ENCODE results near the gene KIAA1549.

Gene KIAA1549

GRCh38 chr7:138861051-138861450, 120.1 kb downstream of the KIAA1549 start:
- H3K9me3 Mint-ChIP-seq, result peaks cover 13% of the 10 kb centered on the region
- no peak overlapping the region for H3K4me3 Mint-ChIP-seq
- peaks cover 3% of the 10 kb centered on the region for H3K27me3 Mint-ChIP-seq
- H3K27ac Mint-ChIP-seq, result no peak overlapping the region
- H3K36me3 Mint-ChIP-seq (ENCODE audit: low read depth), result no peaks in the 10 kb centered on the region
- peaks cover 4% of the 10 kb centered on the region for H3K4me1 Mint-ChIP-seq (ENCODE audit: low read depth)

- Mint-ChIP-seq H3K27me3 (peaks cover 3% of the 10 kb centered on the region), H3K4me3 (no peak overlapping the region), H3K27ac (no peak overlapping the region), H3K9me3 (peaks cover 13% of the 10 kb centered on the region), H3K4me1 (ENCODE audit: low read depth) (peaks cover 10% of the 10 kb centered on the region), H3K36me3 (ENCODE audit: low read depth) (no peaks in the 10 kb centered on the region)
Measured at GRCh38 chr7:138857728-138858127, 123.5 kb downstream of the KIAA1549 start.

- no peaks in the 10 kb centered on the region for H3K36me3 Mint-ChIP-seq (ENCODE audit: low read depth)
- H3K4me1 Mint-ChIP-seq (ENCODE audit: low read depth), result peaks cover 10% of the 10 kb centered on the region
- peaks cover 13% of the 10 kb centered on the region for H3K9me3 Mint-ChIP-seq
- peaks cover 3% of the 10 kb centered on the region for H3K27me3 Mint-ChIP-seq
- no peak overlapping the region for H3K27ac Mint-ChIP-seq
- no peak overlapping the region for H3K4me3 Mint-ChIP-seq
Measured at GRCh38 chr7:138854115-138854645, 127.0 kb downstream of the KIAA1549 start.

GRCh38 chr7:138853448-138853847, 127.7 kb downstream of the KIAA1549 start:
- no peak overlapping the region for H3K4me3 Mint-ChIP-seq
- H3K9me3 Mint-ChIP-seq, result peaks cover 12% of the 10 kb centered on the region
- H3K4me1 Mint-ChIP-seq (ENCODE audit: low read depth), result peaks cover 10% of the 10 kb centered on the region
- peaks cover 3% of the 10 kb centered on the region for H3K27me3 Mint-ChIP-seq
- no peaks in the 10 kb centered on the region for H3K36me3 Mint-ChIP-seq (ENCODE audit: low read depth)
- H3K27ac Mint-ChIP-seq, result no peak overlapping the region

- H3K9me3 Mint-ChIP-seq, result peaks cover 5% of the 10 kb centered on the region
- H3K27ac Mint-ChIP-seq, result no peak overlapping the region
- peaks cover 10% of the 10 kb centered on the region for H3K4me1 Mint-ChIP-seq (ENCODE audit: low read depth)
- peaks cover 3% of the 10 kb centered on the region for H3K27me3 Mint-ChIP-seq
- H3K4me3 Mint-ChIP-seq, result no peak overlapping the region
- no peaks in the 10 kb centered on the region for H3K36me3 Mint-ChIP-seq (ENCODE audit: low read depth)
Measured at GRCh38 chr7:138852469-138852868, 128.7 kb downstream of the KIAA1549 start.

- Mint-ChIP-seq H3K9me3 (no peaks in the 10 kb centered on the region), H3K27ac (no peak overlapping the region), H3K4me1 (ENCODE audit: low read depth) (peaks cover 10% of the 10 kb centered on the region), H3K36me3 (ENCODE audit: low read depth) (no peaks in the 10 kb centered on the region), H3K27me3 (no peaks in the 10 kb centered on the region), H3K4me3 (no peak overlapping the region)
Measured at GRCh38 chr7:138849701-138850100, 131.5 kb downstream of the KIAA1549 start.

GRCh38 chr7:138848056-138848980, 132.9 kb downstream of the KIAA1549 start:
- Mint-ChIP-seq H3K9me3 (no peaks in the 10 kb centered on the region), H3K36me3 (ENCODE audit: low read depth) (no peaks in the 10 kb centered on the region), H3K4me3 (no peak overlapping the region), H3K27me3 (no peaks in the 10 kb centered on the region), H3K4me1 (ENCODE audit: low read depth) (peaks cover 3% of the 10 kb centered on the region), H3K27ac (no peak overlapping the region)

GRCh38 chr7:138845711-138846110, 135.5 kb downstream of the KIAA1549 start:
- Mint-ChIP-seq H3K36me3 (ENCODE audit: low read depth) (no peaks in the 10 kb centered on the region), H3K4me3 (no peak overlapping the region), H3K27ac (no peak overlapping the region), H3K27me3 (no peaks in the 10 kb centered on the region), H3K9me3 (no peaks in the 10 kb centered on the region), H3K4me1 (ENCODE audit: low read depth) (no peaks in the 10 kb centered on the region)

- Mint-ChIP-seq H3K4me1 (ENCODE audit: low read depth) (no peaks in the 10 kb centered on the region), H3K9me3 (no peaks in the 10 kb centered on the region), H3K27ac (no peak overlapping the region), H3K36me3 (ENCODE audit: low read depth) (no peaks in the 10 kb centered on the region), H3K4me3 (no peak overlapping the region), H3K27me3 (no peaks in the 10 kb centered on the region)
Measured at GRCh38 chr7:138843632-138844580, 137.3 kb downstream of the KIAA1549 start.

GRCh38 chr7:138842111-138842510, 139.1 kb downstream of the KIAA1549 start:
- H3K9me3 Mint-ChIP-seq, result no peaks in the 10 kb centered on the region
- H3K27ac Mint-ChIP-seq, result no peak overlapping the region
- H3K4me1 Mint-ChIP-seq (ENCODE audit: low read depth), result no peaks in the 10 kb centered on the region
- H3K36me3 Mint-ChIP-seq (ENCODE audit: low read depth), result no peaks in the 10 kb centered on the region
- no peaks in the 10 kb centered on the region for H3K27me3 Mint-ChIP-seq
- no peak overlapping the region for H3K4me3 Mint-ChIP-seq

- no peaks in the 10 kb centered on the region for H3K27me3 Mint-ChIP-seq
- no peaks in the 10 kb centered on the region for H3K36me3 Mint-ChIP-seq (ENCODE audit: low read depth)
- H3K27ac Mint-ChIP-seq, result no peak overlapping the region
Measured at GRCh38 chr7:138838166-138838565, 143.0 kb downstream of the KIAA1549 start.

GRCh38 chr7:138837627-138838026, 143.6 kb downstream of the KIAA1549 start:
- Mint-ChIP-seq H3K4me1 (ENCODE audit: low read depth) (peaks cover 3% of the 10 kb centered on the region), H3K27ac (no peak overlapping the region), H3K27me3 (no peaks in the 10 kb centered on the region), H3K9me3 (no peaks in the 10 kb centered on the region), H3K36me3 (ENCODE audit: low read depth) (no peaks in the 10 kb centered on the region), H3K4me3 (no peak overlapping the region)

More at GRCh38 chr7:138838166-138838565, 143.0 kb downstream of the KIAA1549 start:
- no peaks in the 10 kb centered on the region for H3K9me3 Mint-ChIP-seq
- peaks cover 3% of the 10 kb centered on the region for H3K4me1 Mint-ChIP-seq (ENCODE audit: low read depth)
- no peak overlapping the region for H3K4me3 Mint-ChIP-seq

GRCh38 chr7:138835087-138835486, 146.1 kb downstream of the KIAA1549 start:
- H3K4me3 Mint-ChIP-seq, result no peak overlapping the region
- no peaks in the 10 kb centered on the region for H3K27me3 Mint-ChIP-seq
- H3K9me3 Mint-ChIP-seq, result no peaks in the 10 kb centered on the region
- no peaks in the 10 kb centered on the region for H3K36me3 Mint-ChIP-seq (ENCODE audit: low read depth)
- H3K4me1 Mint-ChIP-seq (ENCODE audit: low read depth), result peaks cover 3% of the 10 kb centered on the region
- H3K27ac Mint-ChIP-seq, result no peak overlapping the region

GRCh38 chr7:138834583-138834982, 146.6 kb downstream of the KIAA1549 start:
- no peak overlapping the region for H3K4me3 Mint-ChIP-seq
- no peaks in the 10 kb centered on the region for H3K36me3 Mint-ChIP-seq (ENCODE audit: low read depth)
- H3K9me3 Mint-ChIP-seq, result no peaks in the 10 kb centered on the region
- H3K27me3 Mint-ChIP-seq, result no peaks in the 10 kb centered on the region
- no peak overlapping the region for H3K27ac Mint-ChIP-seq
- H3K4me1 Mint-ChIP-seq (ENCODE audit: low read depth), result peaks cover 3% of the 10 kb centered on the region

- Mint-ChIP-seq H3K4me3 (no peak overlapping the region), H3K4me1 (ENCODE audit: low read depth) (peaks cover 3% of the 10 kb centered on the region), H3K27me3 (no peaks in the 10 kb centered on the region), H3K9me3 (no peaks in the 10 kb centered on the region), H3K36me3 (ENCODE audit: low read depth) (no peaks in the 10 kb centered on the region), H3K27ac (no peak overlapping the region)
Measured at GRCh38 chr7:138833596-138833995, 147.6 kb downstream of the KIAA1549 start.

Data from stimulated activated naive CD8-positive, alpha-beta T cell treated with anti-CD3 and anti-CD28 coated beads, Interleukin-15, Interleukin-2, amounts not matched to agents 100 ng/mL and 50 ng/mL, for 24 hours (primary cell).